ENCODE results near the gene ACTN4.

Gene ACTN4

DNA sequence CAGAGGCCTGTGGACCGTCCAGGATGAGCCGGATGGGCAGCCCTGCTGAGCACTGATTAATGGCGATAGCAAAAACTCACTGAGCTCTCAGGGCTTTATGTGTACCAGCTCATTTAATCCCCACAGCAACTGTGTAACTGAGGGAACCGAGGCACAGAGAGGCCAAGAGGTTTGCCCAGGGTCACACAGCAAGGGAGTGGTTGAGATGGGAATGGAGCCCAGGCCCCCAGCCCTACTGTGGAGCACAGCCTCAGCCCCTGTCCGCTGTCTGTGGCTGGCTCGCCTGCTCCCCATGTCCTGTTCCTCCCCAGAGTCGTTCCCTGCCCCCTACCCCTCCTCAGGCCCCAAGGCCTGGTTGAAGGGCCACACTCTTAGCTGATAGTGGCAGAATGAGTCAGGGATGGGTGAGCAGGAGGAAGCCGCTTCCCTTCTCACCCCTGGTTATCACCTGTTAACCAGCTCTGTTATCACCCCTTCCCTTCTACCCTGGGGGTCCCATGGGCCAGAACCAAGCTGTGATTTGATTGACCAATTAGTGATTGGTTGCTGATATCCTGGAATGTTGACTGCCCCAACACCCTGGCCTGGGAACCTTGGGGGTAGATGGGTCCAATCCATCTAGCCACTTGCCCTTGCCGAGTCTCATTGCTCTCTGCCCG, 75.6 kb downstream of the ACTN4 start:
- ChIA-PET POLR2A (interaction anchor here (1.0 to 1.4 kb wide), 4 partner anchors 10 to 76 kb away, joined by 3 to 6 read pairs (median 4); partner anchors contain the start of gene ACTN4), CTCF (interaction anchor here (1.2 to 3.2 kb wide), 4 partner anchors 9 to 207 kb away, joined by 3 to 12 read pairs (median 10); partner anchors contain the start of genes MRPS12 and SARS2)
- TF ChIP-seq, protein P1, sequence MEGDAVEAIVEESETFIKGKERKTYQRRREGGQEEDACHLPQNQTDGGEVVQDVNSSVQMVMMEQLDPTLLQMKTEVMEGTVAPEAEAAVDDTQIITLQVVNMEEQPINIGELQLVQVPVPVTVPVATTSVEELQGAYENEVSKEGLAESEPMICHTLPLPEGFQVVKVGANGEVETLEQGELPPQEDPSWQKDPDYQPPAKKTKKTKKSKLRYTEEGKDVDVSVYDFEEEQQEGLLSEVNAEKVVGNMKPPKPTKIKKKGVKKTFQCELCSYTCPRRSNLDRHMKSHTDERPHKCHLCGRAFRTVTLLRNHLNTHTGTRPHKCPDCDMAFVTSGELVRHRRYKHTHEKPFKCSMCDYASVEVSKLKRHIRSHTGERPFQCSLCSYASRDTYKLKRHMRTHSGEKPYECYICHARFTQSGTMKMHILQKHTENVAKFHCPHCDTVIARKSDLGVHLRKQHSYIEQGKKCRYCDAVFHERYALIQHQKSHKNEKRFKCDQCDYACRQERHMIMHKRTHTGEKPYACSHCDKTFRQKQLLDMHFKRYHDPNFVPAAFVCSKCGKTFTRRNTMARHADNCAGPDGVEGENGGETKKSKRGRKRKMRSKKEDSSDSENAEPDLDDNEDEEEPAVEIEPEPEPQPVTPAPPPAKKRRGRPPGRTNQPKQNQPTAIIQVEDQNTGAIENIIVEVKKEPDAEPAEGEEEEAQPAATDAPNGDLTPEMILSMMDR (IDR thresholded peaks at IDR 0.05; ENCODE audit: insufficient read depth, low read length, missing control alignments), result no peak
- no peak for DNase-seq (ENCODE audit: low read depth, low spot score)
- no peak overlapping the region for H3K4me3 ChIP-seq (ENCODE audit: low read depth, low read length)

DNA sequence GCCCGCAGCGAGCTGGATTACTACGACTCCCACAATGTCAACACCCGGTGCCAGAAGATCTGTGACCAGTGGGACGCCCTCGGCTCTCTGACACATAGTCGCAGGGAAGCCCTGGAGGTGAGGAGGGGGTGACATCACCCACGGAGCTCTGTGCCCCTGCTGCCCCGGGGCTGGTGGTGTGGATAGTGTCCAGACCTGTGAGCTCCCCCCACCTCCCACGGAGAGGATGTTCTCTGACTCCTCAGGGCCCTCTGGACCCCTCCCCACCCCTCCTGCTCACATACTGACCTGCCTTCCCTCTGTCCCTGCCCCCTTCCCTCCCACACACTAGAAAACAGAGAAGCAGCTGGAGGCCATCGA, 76.1 kb downstream of the ACTN4 start:
- POLR2A ChIA-PET, result interaction anchor here (1.0 to 1.1 kb wide), 2 partner anchors 10 to 76 kb away, joined by 3 to 4 read pairs; partner anchors contain the start of gene ACTN4
- no peak for DNase-seq (ENCODE audit: low read depth, low spot score)
- CTCF ChIA-PET, result interaction anchor here (1.1 to 3.2 kb wide), 6 partner anchors 9 to 207 kb away, joined by 3 to 12 read pairs (median 6); partner anchors contain the start of genes MRPS12 and SARS2
- no peak overlapping the region for H3K4me3 ChIP-seq (ENCODE audit: low read depth, low read length)
- TF ChIP-seq, protein P1 (IDR thresholded peaks at IDR 0.05; ENCODE audit: insufficient read depth, low read length, missing control alignments), result no peak

DNA sequence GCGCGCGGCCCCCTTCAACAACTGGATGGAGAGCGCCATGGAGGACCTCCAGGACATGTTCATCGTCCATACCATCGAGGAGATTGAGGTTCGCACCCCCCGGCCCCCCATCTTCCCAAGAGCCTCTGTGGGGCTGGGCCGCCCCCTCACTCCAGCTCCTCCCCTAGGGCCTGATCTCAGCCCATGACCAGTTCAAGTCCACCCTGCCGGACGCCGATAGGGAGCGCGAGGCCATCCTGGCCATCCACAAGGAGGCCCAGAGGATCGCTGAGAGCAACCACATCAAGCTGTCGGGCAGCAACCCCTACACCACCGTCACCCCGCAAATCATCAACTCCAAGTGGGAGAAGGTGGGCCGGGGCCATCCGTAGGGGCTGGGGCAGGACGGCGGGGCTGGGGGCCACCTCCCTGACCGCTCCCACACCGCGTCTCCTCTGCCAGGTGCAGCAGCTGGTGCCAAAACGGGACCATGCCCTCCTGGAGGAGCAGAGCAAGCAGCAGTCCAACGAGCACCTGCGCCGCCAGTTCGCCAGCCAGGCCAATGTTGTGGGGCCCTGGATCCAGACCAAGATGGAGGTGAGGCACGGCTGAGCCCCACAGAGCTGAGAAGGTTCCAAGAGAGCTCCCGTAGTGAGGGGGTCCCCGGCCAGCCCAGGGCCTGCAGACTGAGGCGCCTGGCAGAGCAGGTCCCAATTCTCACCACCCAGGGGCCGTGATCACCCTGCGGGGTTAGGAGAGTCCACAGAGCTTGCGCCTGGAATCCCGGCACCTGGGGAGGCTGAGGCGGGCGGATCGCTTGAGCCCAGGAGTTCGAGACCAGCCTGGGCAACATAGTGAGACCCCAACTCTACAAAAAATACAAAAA, 76.8 kb downstream of the ACTN4 start:
- POLR2A ChIA-PET, result no interaction called here
- DNase-seq (ENCODE audit: low read depth, low spot score), result no peak
- CTCF ChIA-PET, result interaction anchor here (1.1 to 3.2 kb wide), 6 partner anchors 9 to 206 kb away, joined by 3 to 12 read pairs (median 6); partner anchors contain the start of genes MRPS12 and SARS2
- TF ChIP-seq, protein P1 (IDR thresholded peaks at IDR 0.05; ENCODE audit: insufficient read depth, low read length, missing control alignments), result no peak
- H3K4me3 ChIP-seq (ENCODE audit: low read depth, low read length), result no peak overlapping the region

DNA sequence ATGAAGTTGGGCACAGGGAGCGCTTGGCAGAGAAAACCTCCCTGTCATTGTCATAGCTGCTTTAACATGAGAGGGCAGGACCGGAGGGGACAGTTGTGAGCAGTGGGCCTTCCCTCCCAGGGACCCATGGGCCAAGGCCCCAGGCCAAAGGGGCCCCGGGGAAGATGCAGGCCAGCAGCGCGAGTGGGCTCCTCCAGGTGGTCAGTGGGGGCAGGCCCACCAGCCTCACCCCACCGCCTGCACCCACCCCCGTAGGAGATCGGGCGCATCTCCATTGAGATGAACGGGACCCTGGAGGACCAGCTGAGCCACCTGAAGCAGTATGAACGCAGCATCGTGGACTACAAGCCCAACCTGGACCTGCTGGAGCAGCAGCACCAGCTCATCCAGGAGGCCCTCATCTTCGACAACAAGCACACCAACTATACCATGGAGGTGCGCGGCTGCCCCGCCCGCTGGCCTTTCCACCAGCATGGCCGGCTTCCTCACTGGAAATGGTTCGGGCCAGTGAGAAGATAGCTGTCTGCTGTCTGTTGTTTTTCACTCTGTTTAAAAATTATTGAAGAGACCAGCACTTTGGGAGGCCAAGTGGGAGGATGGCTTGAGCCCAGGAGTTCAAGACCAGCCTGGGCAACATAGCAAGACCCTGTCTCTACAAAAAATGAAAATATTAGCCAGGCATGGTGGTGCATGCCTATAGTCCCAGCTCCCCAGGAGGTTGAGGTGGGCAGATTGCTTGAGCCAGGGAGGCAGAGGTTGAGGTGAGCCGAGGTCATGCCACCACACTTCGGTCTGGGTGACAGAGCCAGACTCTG, 78.2 kb downstream of the ACTN4 start:
- TF ChIP-seq, protein P1 (IDR thresholded peaks at IDR 0.05; ENCODE audit: insufficient read depth, low read length, missing control alignments), result no peak
- CTCF ChIA-PET, result interaction anchor here (0.8 to 3.2 kb wide), 6 partner anchors 7 to 322 kb away, joined by 3 to 11 read pairs (median 4); no protein-coding TSS in a partner anchor
- DNase-seq (ENCODE audit: low read depth, low spot score), result no peak
- POLR2A ChIA-PET, result interaction anchor here (0.6 to 0.9 kb wide), 2 partner anchors 8 to 57 kb away, joined by 3 read pairs; no protein-coding TSS in a partner anchor
- H3K4me3 ChIP-seq (ENCODE audit: low read depth, low read length), result no peak overlapping the region

DNA sequence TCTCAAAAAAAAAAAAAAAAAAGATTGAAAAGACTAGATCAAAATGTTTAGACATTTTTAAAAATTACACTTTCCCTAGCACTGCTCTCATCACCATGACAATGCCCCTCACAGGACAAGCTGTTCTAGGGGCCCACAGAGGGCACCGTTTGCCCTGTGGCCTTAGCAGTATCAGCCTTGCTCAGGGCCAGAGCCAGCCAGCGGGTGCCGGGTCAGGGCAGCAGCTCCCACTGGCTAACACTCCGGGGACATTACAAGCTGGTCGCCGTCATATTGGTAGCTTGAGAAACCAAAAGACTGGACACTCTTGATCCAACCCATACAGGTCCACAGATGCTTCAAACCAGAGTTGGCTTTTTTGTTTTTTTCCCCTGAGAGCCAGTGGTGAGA, 78.8 kb downstream of the ACTN4 start:
- H3K4me3 ChIP-seq (ENCODE audit: low read depth, low read length), result no peak overlapping the region
- ChIA-PET CTCF (interaction anchor here (1.2 to 1.7 kb wide), 4 partner anchors 9 to 323 kb away, joined by 3 to 4 read pairs (median 4); no protein-coding TSS in a partner anchor), POLR2A (interaction anchor here (0.6 kb wide), 1 partner anchor 56 kb away, joined by 3 read pairs; no protein-coding TSS in a partner anchor)
- TF ChIP-seq, protein P1 (IDR thresholded peaks at IDR 0.05; ENCODE audit: insufficient read depth, low read length, missing control alignments), result no peak
- DNase-seq (ENCODE audit: low read depth, low spot score), result no peak

Data from AG04449 (cell line).